Left renal cortex interstitium (tissue), 4 donors: ENCODE results near the gene LRCH1. TPM values are rescaled to one million over a fixed set of nuclear protein-coding genes. Genes with fewer than 3 reads are reported as not detected.
"Not testable (repeated sequence)": the region's sequence is repeated elsewhere in the genome, so short reads cannot be mapped to it uniquely, and the experiment has no call there.

Experiments used
- DNase-seq, 4 donors: peaks; one replicate each; pipeline ENCODE4 v3.0.0-alpha.2; 2013; ENCODE audit warnings: low read depth in 4 of 4, low spot score in 2 of 4, missing footprints in 1 of 4
- polyA plus RNA-seq, 4 donors: library from polyadenylated mRNA; unstranded; fragments of 120-200 nt; gene quantifications; one replicate each; pipeline ENCODE4 v1.2.1, GENCODE V29; 2013; ENCODE audit not compliant: insufficient read length in 4 of 4

The LRCH1 gene
- polyA plus RNA-seq, 4 donors, result 29.8 to 35.1 (median 32.3) TPM

GRCh38 chr13:46743191-46743590 lies 190.2 kb downstream of the LRCH1 start:
- no peak for DNase-seq

- no peak for DNase-seq
Observed at GRCh38 chr13:46745062-46745461, 192.1 kb downstream of the LRCH1 start.

GRCh38 chr13:46745706-46746105 lies 192.7 kb downstream of the LRCH1 start:
- DNase-seq, result no peak

- no peak for DNase-seq
Observed at GRCh38 chr13:46747031-46747820, 194.3 kb downstream of the LRCH1 start.

- DNase-seq, result no peak
Observed at GRCh38 chr13:46748300-46748699, 195.3 kb downstream of the LRCH1 start.

GRCh38 chr13:46749951-46750350 lies 197.0 kb downstream of the LRCH1 start:
- no peak for DNase-seq

- no peak for DNase-seq
Observed at GRCh38 chr13:46751811-46752635, 199.1 kb downstream of the LRCH1 start.

- DNase-seq, result no peak
Observed at GRCh38 chr13:46753137-46753536, 200.2 kb downstream of the LRCH1 start.

GRCh38 chr13:46753917-46754316 lies 200.9 kb downstream of the LRCH1 start:
- no peak for DNase-seq

GRCh38 chr13:46754812-46755211 lies 201.8 kb downstream of the LRCH1 start:
- DNase-seq, result no peak

- not testable (repeated sequence) for DNase-seq
Observed at GRCh38 chr13:46755508-46755907, 202.5 kb downstream of the LRCH1 start.

- DNase-seq, result no peak
Observed at GRCh38 chr13:46756977-46757376, 204.0 kb downstream of the LRCH1 start.

GRCh38 chr13:46757640-46758039 lies 204.7 kb downstream of the LRCH1 start:
- DNase-seq, result no peak

GRCh38 chr13:46759846-46760245 lies 206.9 kb downstream of the LRCH1 start:
- no peak for DNase-seq

- DNase-seq, result no peak
Observed at GRCh38 chr13:46761174-46761573, 208.2 kb downstream of the LRCH1 start.

GRCh38 chr13:46761866-46762265 lies 208.9 kb downstream of the LRCH1 start:
- no peak for DNase-seq

- DNase-seq, result not testable (repeated sequence)
Observed at GRCh38 chr13:46769925-46770324, 217.0 kb downstream of the LRCH1 start.

GRCh38 chr13:46771693-46772092 lies 218.7 kb downstream of the LRCH1 start:
- no peak for DNase-seq

GRCh38 chr13:46773541-46773940 lies 220.6 kb downstream of the LRCH1 start:
- DNase-seq, result no peak

- no peak for DNase-seq
Observed at GRCh38 chr13:46775385-46776107, 222.6 kb downstream of the LRCH1 start.

- no peak for DNase-seq
Observed at GRCh38 chr13:46778095-46778494, 225.1 kb downstream of the LRCH1 start.
